IMR-90 (cell line): ENCODE results near the gene OR52M1.

ENCODE experiments used
- BHLHE40 ChIP-seq: fragments of 150-350 bp; IDR thresholded peaks from 2 replicates; pipeline ENCODE4 v1.6.1; 2016; ENCODE audit warnings: mild to moderate bottlenecking, low read depth, low read length
- CTCF ChIP-seq: conservative IDR thresholded peaks from 2 replicates; pipeline ENCODE4 v1.5.1; 2012; ENCODE audit warnings: mild to moderate bottlenecking, low read depth, low read length, improper control_type of control experiment
- MAZ ChIP-seq: IDR thresholded peaks from 2 replicates; pipeline ENCODE4 v1.6.1; 2012; ENCODE audit warnings: low read depth, mild to moderate bottlenecking, low read length, improper control_type of control experiment, moderate library complexity, borderline replicate concordance
- MXI1 ChIP-seq: IDR thresholded peaks from 2 replicates; pipeline ENCODE4 v1.6.1; 2012; ENCODE audit warnings: low read depth, mild to moderate bottlenecking, low read length, moderate library complexity, borderline replicate concordance
- POLR2A ChIP-seq: IDR thresholded peaks from 2 replicates; pipeline ENCODE4 v1.6.1; 2012; ENCODE audit warnings: mild to moderate bottlenecking, low read depth, low read length

GRCh38 chr11:4543561-4543960 is 1.4 kb upstream of the OR52M1 start:
- TF ChIP-seq MXI1 (no peak), CTCF (no peak), POLR2A (no peak), BHLHE40 (no peak), MAZ (no peak)
